ENCODE results near the gene AHI1.

The AHI1 gene

DNA sequence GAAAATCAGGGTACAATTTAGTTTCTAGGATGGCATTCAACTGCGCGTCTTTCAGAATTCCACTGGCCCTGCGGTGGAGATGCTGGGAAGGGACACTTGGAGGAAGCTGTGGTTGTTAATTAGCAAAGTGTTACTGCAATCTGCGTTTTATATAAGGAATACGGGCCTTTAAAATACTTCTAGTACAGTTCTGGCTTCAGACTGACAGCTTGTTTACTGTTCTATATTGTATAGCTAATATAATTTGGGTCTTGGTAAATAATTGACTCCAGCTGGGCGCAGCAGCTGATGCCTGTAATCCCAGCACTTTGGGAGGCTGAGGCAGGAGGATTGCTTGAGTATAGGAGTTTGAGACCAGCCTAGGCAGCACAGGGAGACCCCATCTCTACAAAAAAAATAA, 252.7 kb downstream of the AHI1 start:
- no peak for DNase-seq
- TF ChIP-seq GATA1 (IDR thresholded peaks at IDR 0.05; ENCODE audit: low read depth, low read length) (no peak), POLR2A (IDR thresholded peaks at IDR 0.05; ENCODE audit: low read length) (no peak)

DNA sequence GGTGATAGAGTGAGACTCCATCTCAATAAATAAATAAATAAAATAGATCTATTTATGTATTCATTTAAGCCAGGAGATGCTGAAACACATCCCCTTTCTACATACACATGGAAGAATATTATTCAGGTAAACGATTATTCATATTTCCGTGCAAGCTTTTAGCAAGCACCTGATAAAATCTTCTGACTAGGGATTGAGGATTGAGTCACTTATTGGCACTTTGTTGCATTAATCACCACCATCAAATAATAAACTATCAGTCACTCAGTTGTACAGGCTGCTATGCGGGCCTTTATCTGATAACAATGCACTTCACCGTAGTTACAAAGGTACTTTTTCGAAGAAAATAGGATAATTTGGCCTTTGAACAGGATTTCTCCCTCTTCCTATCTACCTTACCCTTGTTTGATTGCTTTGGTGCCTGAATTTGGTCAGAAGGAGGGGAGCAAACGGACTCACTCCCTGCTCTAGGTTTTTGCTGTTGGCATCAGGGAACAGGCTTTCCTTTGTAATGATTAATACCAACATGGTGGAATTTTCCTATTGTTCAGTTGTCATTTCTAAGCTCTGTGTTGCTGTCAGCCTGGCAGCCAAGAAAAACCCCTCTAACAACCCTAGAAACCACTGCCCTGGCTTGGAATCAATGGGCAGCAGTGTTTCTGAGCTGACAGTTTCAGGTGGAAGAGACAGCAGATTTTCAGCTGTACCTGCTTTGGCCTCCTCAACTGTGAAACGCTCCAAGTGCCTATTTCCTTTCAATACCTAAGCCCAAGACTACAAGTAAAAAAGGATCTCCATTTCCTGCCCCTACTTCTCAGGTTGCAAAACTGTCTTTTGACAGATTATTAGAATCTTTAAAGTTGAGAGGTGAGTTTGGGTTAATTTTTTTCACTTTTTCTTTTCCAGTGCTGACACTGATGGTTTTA, 253.4 kb downstream of the AHI1 start:
- no peak for DNase-seq

DNA sequence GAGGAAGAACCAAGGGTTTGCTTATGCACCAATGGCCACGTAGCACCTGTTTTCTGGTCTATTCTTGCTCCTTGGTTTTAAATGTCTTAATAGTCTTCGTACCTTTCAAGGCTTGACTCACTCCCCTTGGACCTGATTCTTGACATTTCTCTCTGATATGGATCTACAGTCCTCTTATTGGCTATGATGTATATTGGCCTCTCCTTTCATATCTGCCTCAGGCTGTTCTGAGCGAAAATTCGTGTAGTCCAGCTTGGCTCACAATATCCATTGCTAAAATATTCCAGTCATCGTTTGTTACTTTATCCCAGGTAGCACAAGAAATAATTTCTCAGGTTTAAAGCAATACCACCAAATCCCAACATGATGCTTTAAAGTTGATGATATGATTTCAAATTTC, 256.8 kb downstream of the AHI1 start:
- DNase-seq = no peak
- TF ChIP-seq POLR2A (IDR thresholded peaks at IDR 0.05; ENCODE audit: low read length) (no peak), GATA1 (IDR thresholded peaks at IDR 0.05; ENCODE audit: low read depth, low read length) (no peak)

More for the DNA sequence above, 253.4 kb downstream of the AHI1 start:
- no peak for TF ChIP-seq GATA1 (IDR thresholded peaks at IDR 0.05; ENCODE audit: low read depth, low read length)
- no peak for TF ChIP-seq POLR2A (IDR thresholded peaks at IDR 0.05; ENCODE audit: low read length)

DNA sequence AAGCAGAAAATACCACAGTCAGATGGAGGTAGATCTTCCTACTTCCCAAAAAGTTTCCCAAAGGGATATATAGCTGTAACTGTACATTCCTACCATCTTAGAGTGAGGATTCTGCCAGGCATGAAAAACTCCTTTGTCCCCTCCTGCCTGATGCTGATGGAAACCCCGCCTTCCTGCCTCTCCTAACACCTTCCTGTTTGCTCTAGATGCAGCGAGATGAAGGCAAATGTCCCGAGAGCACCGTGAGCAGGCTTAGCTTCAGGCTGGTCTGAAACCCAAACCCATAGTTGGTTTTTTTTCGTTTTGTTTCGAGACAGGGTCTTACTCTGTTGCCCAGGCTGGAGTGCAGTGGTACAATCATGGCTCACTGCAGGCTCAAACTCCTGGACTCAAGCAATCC, 260.8 kb downstream of the AHI1 start:
- no peak for TF ChIP-seq GATA1 (IDR thresholded peaks at IDR 0.05; ENCODE audit: low read depth, low read length)
- no peak for TF ChIP-seq POLR2A (IDR thresholded peaks at IDR 0.05; ENCODE audit: low read length)
- DNase-seq = no peak

DNA sequence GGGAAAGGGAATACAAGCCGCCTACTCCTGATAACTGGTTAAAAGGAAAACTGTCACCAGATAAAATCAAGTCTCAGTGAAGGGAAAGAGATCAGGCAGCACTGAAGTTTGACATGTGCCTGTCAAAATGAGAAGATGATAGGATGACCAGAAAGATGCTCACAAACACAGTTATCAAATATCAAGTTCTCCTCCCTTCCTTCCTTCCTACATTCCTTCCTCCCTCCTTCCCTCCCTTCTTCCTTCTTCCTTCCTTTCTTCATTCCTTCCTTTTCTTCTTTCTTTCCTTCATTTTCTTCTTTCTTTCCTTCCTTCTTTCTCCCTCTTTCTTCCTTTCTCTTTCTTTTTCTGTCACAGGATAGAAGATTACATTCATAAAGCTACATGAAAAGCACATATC, 261.2 kb downstream of the AHI1 start:
- TF ChIP-seq GATA1 (IDR thresholded peaks at IDR 0.05; ENCODE audit: low read depth, low read length) = no peak
- DNase-seq = no peak

DNA sequence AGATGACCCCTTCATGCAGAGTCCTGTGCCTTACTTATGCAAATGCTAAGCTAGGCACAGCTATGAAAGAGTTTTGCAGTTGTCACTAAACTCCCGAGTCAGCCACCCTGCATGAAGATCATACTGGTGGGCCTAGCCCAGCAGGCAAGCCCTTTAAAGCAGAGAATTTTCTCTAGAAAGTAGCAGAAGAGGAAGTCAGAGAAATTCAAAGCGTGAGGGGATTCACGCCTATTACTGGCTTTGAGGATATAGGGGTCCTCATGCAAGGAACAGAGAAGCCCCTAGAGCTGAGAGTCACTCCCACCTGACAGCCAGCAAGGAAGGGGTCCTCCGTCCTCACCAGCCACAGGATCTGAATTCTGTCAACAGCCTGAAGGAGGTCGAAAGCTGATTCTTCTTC, 261.8 kb downstream of the AHI1 start:
- no peak for DNase-seq
- TF ChIP-seq POLR2A (IDR thresholded peaks at IDR 0.05; ENCODE audit: low read length) (no peak), GATA1 (IDR thresholded peaks at IDR 0.05; ENCODE audit: low read depth, low read length) (no peak)

DNA sequence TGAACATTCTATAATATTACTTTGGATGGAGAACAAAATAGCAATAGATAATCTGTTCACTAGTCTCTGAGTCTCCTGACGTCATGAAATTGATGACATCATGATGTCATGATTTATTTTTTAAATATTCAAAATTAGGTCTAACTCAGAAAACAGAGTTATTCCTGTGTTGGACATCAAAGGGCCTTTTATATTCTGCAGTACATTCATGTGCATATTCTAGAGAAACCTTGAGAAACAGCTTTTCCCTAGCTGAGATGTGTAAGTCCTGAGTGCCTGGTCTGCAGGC, 263.1 kb downstream of the AHI1 start:
- no peak for TF ChIP-seq POLR2A (IDR thresholded peaks at IDR 0.05; ENCODE audit: low read length)

DNA sequence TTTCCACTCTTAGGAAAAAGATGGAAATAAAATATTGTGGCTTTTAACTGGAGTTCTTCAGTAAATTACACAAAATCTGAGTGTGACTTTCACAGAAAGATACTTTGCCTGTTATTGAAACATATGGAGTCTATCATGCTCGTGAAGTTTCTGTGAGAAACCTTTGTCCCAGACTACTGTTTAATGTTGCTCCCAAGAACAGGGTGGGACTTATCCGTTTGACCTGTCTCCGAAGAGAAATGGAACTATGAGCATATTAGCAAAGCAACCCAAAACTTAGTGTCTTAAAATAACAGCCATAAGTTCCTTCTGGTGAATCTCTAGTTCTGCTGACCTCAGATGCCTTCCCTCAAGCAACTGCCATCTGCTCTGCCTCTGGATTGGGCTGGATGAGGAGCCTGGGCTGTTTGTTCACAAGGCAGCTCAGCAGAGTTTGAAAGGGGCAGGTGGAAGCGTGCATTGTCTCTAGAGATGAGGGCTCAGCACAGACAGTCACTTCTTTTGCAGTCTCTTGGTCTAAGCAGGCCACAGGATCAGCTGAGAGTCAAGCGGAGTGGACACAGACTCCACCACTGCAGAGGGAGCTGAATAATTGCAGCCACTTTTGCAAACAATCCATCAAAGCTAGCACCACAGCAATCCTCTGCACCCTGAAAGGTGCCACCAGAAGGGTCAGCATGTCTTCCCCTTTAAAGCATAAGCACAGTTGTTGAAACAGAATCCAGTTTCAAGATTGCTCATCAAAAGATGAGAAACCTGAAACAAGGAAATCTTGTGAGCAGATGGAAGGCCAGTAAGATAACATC, 263.7 kb downstream of the AHI1 start:
- no peak for DNase-seq
- no peak for TF ChIP-seq POLR2A (IDR thresholded peaks at IDR 0.05; ENCODE audit: low read length)
- no peak for TF ChIP-seq GATA1 (IDR thresholded peaks at IDR 0.05; ENCODE audit: low read depth, low read length)

More for the DNA sequence above, 263.1 kb downstream of the AHI1 start:
- DNase-seq = no peak
